GM18951 (cell line): ENCODE measurements around the gene TNFRSF4.
"Not testable (repeated sequence)": the region's sequence is repeated elsewhere in the genome, so short reads cannot be mapped to it uniquely, and the experiment has no call there.

Experiments used
- POLR2A ChIP-seq: IDR thresholded peaks from 4 replicates; pipeline ENCODE4 v1.6.1; 2011; ENCODE audit warnings: mild to moderate bottlenecking; ENCODE audit not compliant: insufficient read length, insufficient read depth; ENCODE audit errors: extremely low read depth
- in situ Hi-C: fragments of 300-500 bp; cut with MboI; formaldehyde crosslinking; loops from one replicate; pipeline ENCODE4 v1.12.0; 2022; ENCODE audit warnings: low sequenced_read_pairs, mixed read lengths, inconsistent platforms; ENCODE audit not compliant: unreplicated experiment

TNFRSF4 gene

DNA sequence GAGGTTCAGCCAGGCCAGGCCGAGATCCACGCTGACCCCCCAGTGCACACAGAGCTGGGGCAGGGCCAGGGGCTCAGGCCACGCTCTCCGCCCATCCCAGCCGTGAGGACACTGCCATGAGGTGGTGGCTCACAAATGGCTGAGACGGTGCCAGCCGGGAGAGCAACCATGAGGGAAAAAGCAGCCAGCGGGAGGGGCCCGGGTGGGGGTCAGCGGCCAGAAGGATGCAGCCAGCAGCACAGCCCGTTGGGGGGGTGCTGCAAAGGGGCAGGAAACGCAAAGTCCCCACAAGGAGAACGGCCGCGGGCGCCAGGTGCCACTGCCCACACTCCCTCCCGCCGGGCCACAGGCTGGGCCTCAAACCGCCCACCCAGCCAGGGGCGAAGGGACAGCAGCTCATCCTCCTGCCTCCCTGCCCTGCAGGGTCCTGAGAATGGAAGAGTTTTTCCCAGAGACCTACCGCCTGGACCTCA lies 32.0 kb downstream of the TNFRSF4 start:
- no peak for TF ChIP-seq POLR2A
- in situ Hi-C loops, result no loop called here

DNA sequence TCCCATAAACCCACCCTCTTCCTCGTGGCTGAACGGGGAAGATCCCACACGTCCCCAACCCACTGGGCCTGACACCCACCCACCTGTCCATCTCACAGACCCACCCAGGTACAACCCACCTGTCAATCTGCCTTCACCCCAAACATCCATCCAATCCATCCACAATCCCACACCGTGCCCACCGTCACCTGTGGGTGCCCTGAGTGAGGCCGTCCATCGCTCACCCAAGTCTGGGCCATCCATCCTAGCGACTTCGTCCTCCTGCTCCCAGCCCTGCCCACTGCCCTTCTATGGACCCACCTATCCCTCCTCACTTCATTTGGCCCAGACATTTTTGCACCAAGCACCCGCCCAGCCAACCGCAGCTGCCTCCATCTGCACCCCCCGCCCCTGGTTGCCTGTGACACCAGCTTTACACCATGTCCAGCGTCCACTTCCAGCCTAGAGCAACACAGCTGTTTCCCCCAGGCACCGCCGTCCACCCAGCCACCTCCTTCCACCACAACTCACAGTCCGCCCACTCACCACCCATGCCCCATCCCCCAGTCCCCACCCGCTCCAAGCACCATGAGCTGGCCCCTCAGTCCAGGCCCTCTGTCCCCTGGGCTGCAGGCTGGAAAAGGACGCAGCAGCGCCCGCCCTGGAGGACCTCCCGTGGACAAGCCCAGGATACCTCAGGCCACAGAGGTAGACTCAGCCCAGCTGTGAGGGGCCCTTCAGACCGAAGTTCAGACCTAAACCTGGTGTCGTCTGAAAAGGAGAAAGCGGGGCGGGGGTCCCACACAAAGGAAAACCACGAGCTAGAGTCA lies 32.6 kb downstream of the TNFRSF4 start:
- no peak for TF ChIP-seq POLR2A
- in situ Hi-C loops, result no loop called here

DNA sequence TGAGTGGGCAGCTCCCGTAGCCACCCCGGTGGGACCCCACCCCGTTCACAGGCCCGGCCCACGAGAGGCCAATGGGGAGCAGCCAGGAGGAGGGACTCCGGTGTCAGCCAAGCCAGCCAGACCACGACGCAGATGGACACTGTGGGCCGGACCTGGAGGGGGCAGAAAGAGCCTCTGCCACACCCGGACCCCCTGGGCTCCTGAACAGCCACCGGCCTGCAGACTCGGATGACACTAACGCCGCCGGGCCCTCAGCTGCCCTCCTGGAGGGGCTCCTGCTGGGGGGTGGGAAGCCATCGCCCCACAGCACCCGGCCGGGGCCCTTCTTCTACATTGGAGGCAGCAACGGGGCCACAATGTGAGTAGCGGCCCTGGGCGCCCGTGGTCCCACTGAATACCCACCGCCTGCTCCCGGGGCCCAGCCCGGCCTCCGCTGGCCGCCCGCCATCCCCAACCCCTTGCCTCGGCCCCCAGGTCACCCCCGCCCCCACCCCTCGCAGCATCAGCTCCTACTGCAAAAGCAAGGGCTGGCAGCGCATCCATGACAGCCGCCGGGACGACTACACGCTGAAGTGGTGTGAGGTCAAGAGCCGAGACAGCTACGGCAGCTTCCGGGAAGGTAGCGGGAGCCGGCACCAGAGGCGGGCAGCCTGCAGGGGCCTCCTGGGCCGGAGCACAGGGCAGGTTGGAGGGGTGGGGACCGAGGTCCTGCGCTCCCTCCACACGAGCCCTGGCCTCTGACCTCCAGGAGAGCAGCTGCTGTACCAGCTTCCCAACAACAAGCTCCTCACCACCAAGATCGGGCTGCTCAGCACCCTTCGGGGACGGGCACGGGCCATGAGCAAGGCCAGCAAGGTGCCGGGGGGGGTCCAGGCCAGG lies 33.7 kb downstream of the TNFRSF4 start:
- no peak for TF ChIP-seq POLR2A
- in situ Hi-C loops, result no loop called here

DNA sequence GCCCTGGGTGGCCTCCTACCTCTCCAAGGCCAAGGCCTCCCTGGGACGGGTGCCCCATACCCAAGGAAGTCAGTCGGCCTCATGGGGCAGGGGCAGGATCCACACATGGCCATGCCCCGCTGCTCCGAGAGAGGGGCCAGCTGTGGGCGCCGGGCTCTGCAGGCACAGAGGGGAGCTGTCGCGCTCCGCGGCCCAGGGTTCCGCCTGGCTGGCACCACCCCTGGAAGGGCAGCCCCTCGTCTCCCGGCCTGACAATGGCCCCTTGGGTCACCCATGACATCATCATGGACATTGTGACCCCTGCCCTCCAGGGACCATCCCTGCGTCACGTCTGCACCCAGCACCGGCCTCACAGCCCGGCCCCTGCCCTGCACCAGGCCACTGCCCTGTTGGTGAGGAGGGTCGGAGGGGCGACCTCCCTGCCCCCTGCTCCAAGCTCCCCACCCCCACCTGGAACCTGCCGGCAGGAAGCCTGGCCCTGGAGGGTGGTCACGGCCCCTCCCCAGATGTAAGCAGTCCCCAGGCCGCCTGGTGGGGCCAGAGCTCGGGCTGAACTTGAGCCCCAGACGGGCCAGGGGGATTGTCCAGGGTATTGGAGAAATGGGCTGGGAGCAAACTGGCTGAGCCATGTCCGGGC lies 34.5 kb downstream of the TNFRSF4 start:
- in situ Hi-C loops, result no loop called here
- no peak for TF ChIP-seq POLR2A

DNA sequence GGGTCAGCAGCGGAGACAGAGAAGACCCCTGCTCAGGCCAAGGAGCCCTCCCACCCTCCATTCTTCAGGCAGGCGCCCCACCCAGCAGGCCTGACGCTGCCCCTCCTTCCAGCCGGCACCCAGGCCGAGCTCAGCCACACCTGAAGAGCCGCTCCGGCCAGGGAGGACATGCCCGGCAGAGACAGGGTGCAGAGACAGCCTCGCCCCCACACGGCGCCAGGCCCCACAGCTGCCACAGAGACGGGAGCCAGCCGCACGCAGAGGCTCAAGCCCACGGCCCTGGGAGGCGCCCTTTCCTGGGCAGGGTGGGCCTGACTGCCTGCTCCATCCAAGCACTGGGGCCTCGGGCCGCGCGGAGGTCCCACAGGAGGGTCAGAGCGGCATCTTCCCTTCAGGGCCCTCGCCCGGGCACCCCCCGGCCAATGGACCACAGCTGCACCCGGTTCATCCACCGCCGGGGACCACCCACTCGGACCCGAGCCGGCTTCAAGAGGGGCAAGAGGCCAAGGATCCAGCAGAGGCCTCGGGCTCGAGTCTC lies 35.1 kb downstream of the TNFRSF4 start:
- TF ChIP-seq POLR2A, result no peak
- in situ Hi-C loops, result no loop called here

DNA sequence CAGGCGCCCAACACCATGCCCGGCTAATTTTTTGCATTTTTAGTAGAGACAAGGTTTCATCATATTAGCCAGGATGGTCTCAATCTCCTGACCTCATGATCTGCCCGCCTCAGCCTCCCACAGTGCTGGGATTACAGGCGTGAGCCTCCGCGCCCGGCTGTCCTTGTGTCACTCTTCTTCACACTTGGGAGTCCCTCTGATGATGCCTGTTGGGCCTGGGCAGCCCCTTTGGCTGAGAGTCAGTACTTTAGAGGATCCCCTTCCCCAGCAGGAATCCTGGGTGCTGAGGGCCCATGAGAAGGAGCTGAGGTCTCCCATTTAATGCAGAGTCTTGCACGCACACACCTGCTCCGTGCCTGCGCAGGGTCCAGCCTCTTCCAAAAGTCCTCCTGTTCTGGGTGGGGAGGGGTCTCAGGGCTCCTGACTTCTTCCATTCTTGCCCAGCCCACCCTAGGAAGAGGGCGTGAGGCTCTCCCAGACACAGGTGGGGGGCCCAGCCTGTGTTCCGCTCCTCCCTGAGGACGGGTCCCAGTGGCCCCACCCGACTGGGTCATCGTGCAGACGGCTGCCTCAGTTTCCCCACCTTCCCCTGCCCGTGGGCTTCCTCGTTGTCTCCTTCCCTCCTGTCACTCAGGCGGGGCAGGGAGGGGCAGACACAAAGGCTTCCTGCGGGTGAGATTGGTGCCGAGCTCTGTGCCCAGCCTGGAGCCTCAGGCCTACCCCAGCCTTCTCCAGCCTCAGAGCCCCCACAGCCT lies 36.3 kb downstream of the TNFRSF4 start:
- no peak for TF ChIP-seq POLR2A
- in situ Hi-C loops, result no loop called here

DNA sequence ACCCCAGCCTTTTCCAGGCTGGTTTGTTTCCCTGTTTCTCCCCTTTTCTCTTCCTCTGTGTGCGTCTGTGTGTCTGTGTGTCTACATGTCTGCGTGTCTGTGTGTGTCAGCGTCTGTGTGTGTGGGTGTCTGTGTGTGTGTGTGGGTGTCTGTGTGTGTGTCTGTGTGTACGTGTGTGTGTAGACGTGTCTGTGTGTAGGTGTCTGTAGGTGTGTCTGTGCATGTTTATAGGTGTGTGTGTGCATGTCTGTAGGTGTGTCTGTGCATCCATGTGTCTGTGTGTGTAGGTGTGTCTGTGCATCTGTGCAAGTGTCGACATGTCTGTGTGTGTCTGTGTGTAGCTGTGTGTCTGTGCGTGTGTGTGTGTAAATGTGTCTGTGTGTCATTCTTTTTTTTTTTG lies 37.0 kb downstream of the TNFRSF4 start:
- in situ Hi-C loops, result no loop called here
- no peak for TF ChIP-seq POLR2A

DNA sequence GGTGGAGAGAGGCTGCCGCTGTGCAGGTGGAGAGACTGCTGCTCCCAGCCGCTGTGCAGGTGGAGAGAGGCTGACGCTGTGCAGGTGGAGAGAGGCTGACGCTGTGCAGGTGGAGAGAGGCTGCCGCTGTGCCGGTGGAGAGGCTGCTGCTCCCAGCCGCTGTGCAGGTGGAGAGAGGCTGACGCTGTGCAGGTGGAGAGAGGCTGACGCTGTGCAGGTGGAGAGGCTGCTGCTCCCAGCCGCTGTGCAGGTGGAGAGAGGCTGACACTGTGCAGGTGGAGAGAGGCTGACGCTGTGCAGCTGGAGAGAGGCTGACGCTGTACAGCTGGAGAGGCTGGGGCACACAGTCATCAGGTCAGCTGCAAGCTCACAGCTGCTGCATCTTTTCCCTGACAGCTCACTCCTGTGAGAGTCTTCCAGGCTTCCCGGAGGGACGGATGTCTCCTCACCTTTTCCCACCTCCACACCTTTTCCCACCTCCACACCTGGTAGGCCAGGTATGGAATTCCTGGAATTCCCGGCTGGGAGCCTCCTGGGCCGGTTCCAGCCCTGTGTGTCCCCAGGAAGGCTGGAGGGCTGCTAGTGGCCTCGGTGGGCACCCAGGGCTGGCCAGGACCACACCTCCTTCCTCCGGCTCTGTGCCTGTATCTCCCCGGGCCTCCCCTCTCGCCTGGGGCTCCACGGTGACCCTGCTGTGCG lies 37.7 kb downstream of the TNFRSF4 start:
- in situ Hi-C loops, result not testable (repeated sequence)

DNA sequence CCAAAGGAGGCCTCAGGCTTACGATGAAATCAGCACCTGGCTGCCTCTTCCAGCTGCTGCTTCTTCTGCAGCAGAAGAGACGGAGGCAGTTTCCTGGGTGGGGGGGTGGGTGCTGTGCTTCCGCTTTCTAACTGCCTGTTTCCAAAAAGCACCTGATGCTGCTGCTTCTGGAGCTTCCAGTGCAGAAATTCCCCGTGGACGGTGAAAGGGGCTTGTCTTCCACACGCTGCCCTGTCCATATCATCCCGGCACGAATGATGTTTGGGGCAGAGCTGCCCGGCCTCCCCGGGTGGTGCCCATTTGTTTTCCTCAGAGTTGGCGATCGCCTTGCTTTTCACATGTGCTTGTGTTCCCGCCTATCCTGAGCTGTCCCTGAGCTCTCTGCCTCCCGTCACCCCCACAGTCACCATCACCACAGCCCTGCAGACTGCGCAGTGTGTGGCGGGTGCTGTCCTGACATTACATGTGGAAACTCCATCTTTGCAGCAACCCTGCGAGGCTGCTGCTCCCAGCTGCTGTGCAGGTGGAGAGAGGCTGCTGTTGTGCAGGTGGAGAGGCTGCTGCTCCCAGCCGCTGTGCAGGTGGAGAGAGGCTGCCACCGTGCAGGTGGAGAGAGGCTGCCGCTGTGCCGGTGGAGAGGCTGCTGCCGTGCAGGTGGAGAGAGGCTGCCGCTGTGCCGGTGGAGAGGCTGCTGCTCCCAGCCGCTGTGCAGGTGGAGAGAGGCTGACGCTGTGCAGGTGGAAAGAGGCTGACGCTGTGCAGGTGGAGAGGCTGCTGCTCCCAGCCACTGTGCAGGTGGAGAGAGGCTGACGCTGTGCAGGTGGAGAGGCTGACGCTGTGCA lies 38.5 kb downstream of the TNFRSF4 start:
- no peak for TF ChIP-seq POLR2A
- in situ Hi-C loops, result no loop called here

DNA sequence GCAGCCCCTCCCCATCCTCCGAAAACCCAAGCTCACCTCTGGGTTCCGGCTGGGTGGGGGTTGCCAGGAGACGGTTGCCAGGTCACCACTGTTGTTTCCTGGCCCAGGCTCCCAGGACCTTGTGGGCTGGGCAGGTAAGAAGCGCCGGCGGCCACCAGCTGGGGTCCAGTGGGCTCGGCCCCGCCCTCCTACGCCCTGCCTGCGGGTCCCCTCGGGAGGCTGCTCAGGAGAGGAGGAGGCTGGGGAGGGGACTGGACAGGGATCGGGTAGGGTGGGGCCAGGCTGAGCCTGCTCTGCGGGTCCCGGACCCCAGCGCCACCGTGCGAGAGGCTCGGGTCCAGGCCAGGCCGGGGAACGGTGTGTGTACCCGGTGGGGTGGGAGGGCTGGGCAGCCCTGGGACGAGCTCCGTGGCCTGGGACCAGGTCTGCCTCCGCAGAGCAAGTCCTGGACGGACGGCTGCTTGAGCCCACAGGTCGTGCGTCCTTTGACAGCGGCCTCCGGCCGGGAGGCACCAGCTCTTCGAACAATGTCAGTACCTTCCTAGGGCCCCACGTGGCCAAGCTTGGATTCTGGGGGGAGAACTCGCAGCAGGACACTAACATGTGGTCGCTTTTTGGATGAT lies 40.0 kb downstream of the TNFRSF4 start, which contains the start of gene TTLL10:
TTLL10 (plus strand) TSS at position 88 of the 623 bp plus-strand sequence. CDS start 5,336 bp downstream, outside the sequence.
- TF ChIP-seq POLR2A, result no peak
- in situ Hi-C loops, result no loop called here
